Left lung (tissue), 10 donors: ENCODE data around the gene PHACTR3. TPM values are rescaled to one million over a fixed set of nuclear protein-coding genes. Genes with fewer than 3 reads are reported as not detected.

Experiments
- ATAC-seq: fragments of 200-7000 bp; cut with Tn5 transposase; one replicate; pipeline ENCODE4 v1.9.1; 2020; ENCODE audit warnings: moderate library complexity
- DNase-seq, 4 donors: peaks; one replicate each; pipeline ENCODE4 v3.0.0-alpha.2; 2013 to 2020
- H3K27ac ChIP-seq, 2 donors: fragments of 200-600 bp; sonication (generic) in 1 of 2; one replicate each; pipeline versions ENCODE4 v1.5.0 to v1.8.0; 2020 to 2021
- H3K27me3 ChIP-seq, 2 donors: fragments of 200-600 bp; sonication (generic) in 1 of 2; one replicate each; pipeline versions ENCODE4 v1.5.0 to v1.8.0; 2020 to 2021
- H3K36me3 ChIP-seq, 2 donors: fragments of 200-600 bp; sonication (generic) in 1 of 2; one replicate each; pipeline versions ENCODE4 v1.5.0 to v1.8.0; 2020 to 2021
- H3K4me1 ChIP-seq, 2 donors: fragments of 200-600 bp; one replicate each; pipeline ENCODE4 v1.8.0; 2021
- H3K4me3 ChIP-seq, 2 donors: fragments of 200-600 bp; sonication (generic) in 1 of 2; one replicate each; pipeline versions ENCODE4 v1.5.0 to v1.8.0; 2020 to 2021; ENCODE audit warnings: mild to moderate bottlenecking in 1 of 2
- H3K9me3 ChIP-seq, 2 donors: fragments of 200-600 bp; sonication (generic) in 1 of 2; one replicate each; pipeline versions ENCODE4 v1.5.0 to v1.8.0; 2020 to 2021
- intact Hi-C, 2 donors: fragments of 100-400 bp; cut with DNase I; formaldehyde crosslinking; loops; one replicate each; pipeline versions ENCODE4 v1.11.2 to v1.14.2; 2022
- polyA plus RNA-seq, 6 donors: library from polyadenylated mRNA; unstranded; fragments of 120-200 nt; gene quantifications; one replicate each; pipeline ENCODE4 v1.2.1, GENCODE V29; 2013; ENCODE audit not compliant: insufficient read length in 6 of 6
- total RNA-seq, 2 donors: library from RNA; stranded (reverse); fragmentation: NEBNext Ultra II Directional; extraction: Animal tissue kit (Norgen Biotek cat#: 25700); gene quantifications; one replicate each; pipeline ENCODE4 v1.2.1, GENCODE V29; 2021
- TF ChIP-seq, protein P1 (sequence below), 2 donors: fragments of 200-600 bp; sonication (generic) in 1 of 2; IDR thresholded peaks; one replicate each; pipeline versions ENCODE4 v1.5.0 to v1.8.0; 2021; ENCODE audit warnings: antibody characterized with exemption in 2 of 2
- donor health status: DM: no; HTN: yes; CAD: no.
- donor health status: DM: no; HTN: no; CAD: no.

PHACTR3 gene
- total and polyA plus RNA-seq, 8 donors: 3.5 to 14.5 (median 4.4) TPM

DNA sequence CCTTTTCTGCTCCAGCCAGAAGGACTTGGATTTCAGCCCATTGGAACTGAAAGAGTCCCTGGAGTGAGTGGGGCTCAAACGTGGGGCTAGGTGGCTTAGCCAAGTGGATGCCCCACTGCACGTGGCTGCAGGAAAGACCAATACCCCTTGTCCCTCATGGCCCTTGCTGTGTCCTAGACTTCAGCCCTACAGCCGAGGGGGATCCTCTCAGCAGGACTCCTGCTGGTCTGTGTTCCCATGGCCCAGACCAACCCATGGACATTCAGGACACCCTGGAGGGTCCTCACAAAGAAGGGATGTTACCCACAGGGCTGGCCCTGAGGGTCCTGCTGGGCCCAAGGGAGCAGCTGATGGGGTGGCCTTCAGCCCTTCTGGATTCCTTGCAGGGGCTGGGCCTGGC lies 30.0 kb upstream of the PHACTR3 start:
- H3K36me3 ChIP-seq: no peaks in the 10 kb centered on the region
- intact Hi-C loops: loop anchor here in 1 of 2 donors (10.0 kb wide), 1 partner anchor 180 kb away; no protein-coding TSS in a partner anchor
- H3K27ac ChIP-seq: no peak overlapping the region
- TF ChIP-seq, protein P1, sequence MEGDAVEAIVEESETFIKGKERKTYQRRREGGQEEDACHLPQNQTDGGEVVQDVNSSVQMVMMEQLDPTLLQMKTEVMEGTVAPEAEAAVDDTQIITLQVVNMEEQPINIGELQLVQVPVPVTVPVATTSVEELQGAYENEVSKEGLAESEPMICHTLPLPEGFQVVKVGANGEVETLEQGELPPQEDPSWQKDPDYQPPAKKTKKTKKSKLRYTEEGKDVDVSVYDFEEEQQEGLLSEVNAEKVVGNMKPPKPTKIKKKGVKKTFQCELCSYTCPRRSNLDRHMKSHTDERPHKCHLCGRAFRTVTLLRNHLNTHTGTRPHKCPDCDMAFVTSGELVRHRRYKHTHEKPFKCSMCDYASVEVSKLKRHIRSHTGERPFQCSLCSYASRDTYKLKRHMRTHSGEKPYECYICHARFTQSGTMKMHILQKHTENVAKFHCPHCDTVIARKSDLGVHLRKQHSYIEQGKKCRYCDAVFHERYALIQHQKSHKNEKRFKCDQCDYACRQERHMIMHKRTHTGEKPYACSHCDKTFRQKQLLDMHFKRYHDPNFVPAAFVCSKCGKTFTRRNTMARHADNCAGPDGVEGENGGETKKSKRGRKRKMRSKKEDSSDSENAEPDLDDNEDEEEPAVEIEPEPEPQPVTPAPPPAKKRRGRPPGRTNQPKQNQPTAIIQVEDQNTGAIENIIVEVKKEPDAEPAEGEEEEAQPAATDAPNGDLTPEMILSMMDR (IDR thresholded peaks at IDR 0.05): no peak
- peaks cover 0 to 3% of the 10 kb centered on the region in 2 donors for H3K4me1 ChIP-seq
- peaks cover 18 to 86% of the 10 kb centered on the region in 2 donors for H3K27me3 ChIP-seq
- DNase-seq (no peak), ATAC-seq (no peak)
- no peak overlapping the region for H3K4me3 ChIP-seq
- H3K9me3 ChIP-seq: no peaks in the 10 kb centered on the region

DNA sequence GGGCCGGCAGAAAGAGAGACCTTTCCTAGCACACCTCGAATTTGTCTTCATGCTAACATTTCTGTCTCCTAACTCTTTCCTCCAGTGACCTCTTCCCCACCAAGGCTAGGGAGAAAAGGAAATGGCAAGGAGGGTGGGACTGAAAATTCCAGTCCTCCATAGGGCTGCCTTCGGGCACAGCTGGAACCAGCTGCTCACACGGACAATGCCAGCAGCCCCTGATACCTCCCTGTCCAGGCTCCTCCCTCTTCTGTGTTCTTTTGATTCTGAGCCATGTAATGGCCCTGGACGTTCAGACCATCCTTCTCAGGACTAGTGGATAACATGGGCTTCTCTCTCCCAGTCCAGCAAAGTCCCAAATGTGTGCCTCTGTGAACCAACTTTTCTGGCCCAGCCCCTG lies 29.1 kb upstream of the PHACTR3 start:
- TF ChIP-seq, protein P1 (IDR thresholded peaks at IDR 0.05): no peak
- ATAC-seq (no peak), DNase-seq (peak in 2 of 4 donors; percentile 51 to 77)
- no peak overlapping the region for H3K4me3 ChIP-seq
- intact Hi-C loops: loop anchor here in 1 of 2 donors (10.0 kb wide), 1 partner anchor 180 kb away; no protein-coding TSS in a partner anchor
- no peaks in the 10 kb centered on the region for H3K36me3 ChIP-seq
- H3K27me3 ChIP-seq: peaks cover 18 to 95% of the 10 kb centered on the region in 2 donors
- H3K27ac ChIP-seq: no peak overlapping the region
- no peaks in the 10 kb centered on the region for H3K9me3 ChIP-seq
- peaks cover 0 to 3% of the 10 kb centered on the region in 2 donors for H3K4me1 ChIP-seq

DNA sequence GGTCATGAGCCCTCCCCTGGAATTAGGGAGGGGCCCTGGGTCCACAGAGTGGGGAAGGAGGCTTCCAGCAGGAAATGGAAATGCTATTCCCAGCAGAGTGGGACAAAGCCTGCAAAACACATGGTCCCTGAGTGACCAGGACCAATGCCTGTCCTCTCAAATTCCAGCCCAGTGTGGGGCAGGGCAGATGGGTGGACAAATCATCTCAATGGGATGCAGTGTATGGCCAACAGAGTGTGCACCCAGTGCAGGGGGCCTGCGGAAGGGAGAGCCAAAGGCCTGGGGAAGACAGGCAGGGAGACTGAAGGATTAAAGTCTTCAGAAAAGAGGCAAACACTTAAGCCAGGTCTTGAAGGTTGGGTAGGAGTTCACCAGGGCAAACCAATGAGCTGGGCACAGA lies 28.7 kb upstream of the PHACTR3 start:
- Histone ChIP-seq H3K4me3 (no peak overlapping the region), H3K4me1 (peaks cover 0 to 3% of the 10 kb centered on the region in 2 donors), H3K9me3 (no peaks in the 10 kb centered on the region), H3K27me3 (peaks cover 18 to 99% of the 10 kb centered on the region in 2 donors), H3K36me3 (no peaks in the 10 kb centered on the region), H3K27ac (no peak overlapping the region)
- intact Hi-C loops: loop anchor here in 1 of 2 donors (10.0 kb wide), 1 partner anchor 179 kb away; no protein-coding TSS in a partner anchor
- TF ChIP-seq, protein P1 (IDR thresholded peaks at IDR 0.05): no peak
- ATAC-seq (no peak), DNase-seq (no peak)

DNA sequence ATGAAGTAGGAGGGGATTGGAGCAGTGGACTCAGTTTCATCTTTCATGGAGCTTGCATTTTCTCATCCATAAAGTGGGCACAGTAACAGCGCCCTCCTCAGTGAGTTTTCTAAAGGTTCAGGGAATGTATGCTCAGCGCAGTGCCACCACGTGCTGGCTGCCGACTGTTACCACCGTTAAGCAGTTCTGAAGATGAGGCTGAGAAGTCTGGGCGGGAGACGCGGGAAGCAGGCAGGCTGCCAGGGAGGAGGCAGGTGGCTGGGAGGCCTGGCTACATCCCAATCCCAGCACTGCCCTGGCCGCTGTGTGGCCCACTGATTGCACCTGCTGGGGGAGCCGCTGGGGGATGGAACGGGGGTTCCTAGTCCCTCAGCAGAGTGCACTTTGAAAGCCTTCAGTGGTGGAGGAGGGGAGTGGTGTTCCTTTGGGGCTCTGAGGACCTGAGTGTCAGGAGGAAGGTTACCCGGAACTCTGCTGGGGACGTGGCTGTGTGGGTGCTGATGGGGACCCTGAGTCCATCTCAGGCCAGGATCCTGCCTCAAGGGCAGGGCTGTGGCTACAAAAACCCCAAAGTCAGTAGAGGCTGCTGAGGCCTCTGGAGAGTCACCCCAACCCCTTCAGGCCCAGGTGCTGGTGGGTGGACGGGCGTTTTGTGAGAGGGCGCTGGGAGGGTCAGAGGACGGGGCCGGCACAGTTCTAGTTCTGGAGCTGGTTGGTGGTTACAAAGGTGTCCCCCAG lies 28.0 kb upstream of the PHACTR3 start:
- H3K4me1 ChIP-seq: peaks cover 0 to 3% of the 10 kb centered on the region in 2 donors
- intact Hi-C loops: loop anchor here in 1 of 2 donors (10.0 kb wide), 1 partner anchor 178 kb away; no protein-coding TSS in a partner anchor
- TF ChIP-seq, protein P1 (IDR thresholded peaks at IDR 0.05): no peak
- no peak overlapping the region for H3K27ac ChIP-seq
- DNase-seq: no peak
- no peak overlapping the region for H3K4me3 ChIP-seq
- no peak for ATAC-seq
- no peaks in the 10 kb centered on the region for H3K36me3 ChIP-seq
- H3K9me3 ChIP-seq: no peaks in the 10 kb centered on the region
- peaks cover 18 to 99% of the 10 kb centered on the region in 2 donors for H3K27me3 ChIP-seq

DNA sequence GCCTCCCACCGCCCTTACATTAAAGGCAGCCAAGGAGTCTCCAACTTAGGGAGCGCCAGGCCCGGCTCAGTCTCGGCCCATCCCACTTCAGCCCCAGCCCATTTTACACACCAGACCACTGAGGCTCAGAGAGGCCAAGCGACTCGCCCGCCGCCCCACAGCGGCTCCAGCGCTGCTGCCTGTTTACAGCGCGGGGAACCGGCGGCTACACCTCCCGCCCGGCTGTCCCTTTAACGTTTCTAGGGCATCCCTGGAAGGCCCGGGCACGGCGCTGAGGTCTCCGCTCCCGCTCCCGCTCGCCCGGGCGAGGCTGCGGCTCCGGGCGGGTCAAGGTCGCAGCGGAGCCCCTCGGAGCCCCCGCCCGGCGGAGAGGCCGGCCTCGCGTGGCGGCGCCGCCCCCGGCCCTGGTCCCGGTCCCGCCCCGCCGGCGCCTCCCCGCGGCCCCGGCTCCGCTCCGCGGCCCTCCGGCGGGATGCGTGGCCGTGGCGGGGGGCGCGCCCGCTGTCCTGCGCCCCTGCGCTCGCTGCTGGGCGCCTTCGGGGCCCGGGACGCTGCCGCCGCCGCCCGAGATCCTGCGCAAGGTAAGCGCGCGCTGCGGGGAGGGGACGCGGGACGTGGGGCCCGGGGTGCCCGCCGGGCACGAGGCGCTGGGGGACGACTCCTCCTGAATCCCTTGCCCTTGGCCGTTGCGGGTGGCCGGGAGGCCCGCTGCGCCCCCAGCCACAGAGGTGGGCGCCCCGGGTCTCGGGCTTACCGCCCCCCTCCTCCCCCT lies 27.1 kb upstream of the PHACTR3 start:
- no peak for DNase-seq

More for the DNA sequence above, 27.1 kb upstream of the PHACTR3 start:
- Histone ChIP-seq H3K9me3 (no peaks in the 10 kb centered on the region), H3K4me3 (peak overlapping the region in 1 of 2 donors; percentile 6), H3K36me3 (no peaks in the 10 kb centered on the region), H3K4me1 (no peaks in the 10 kb centered on the region), H3K27me3 (peaks cover 18 to 94% of the 10 kb centered on the region in 2 donors), H3K27ac (no peak overlapping the region)
- TF ChIP-seq, protein P1 (IDR thresholded peaks at IDR 0.05): no peak
- intact Hi-C loops: loop anchor here in 1 of 2 donors (10.0 kb wide), 1 partner anchor 178 kb away; no protein-coding TSS in a partner anchor
- no peak for ATAC-seq
